Pancreas (tissue), 10 donors: ENCODE data around the gene TCF25. TPM values are rescaled to one million over a fixed set of nuclear protein-coding genes. Genes with fewer than 3 reads are reported as not detected.

ENCODE experiments used
- ATAC-seq, 4 donors: fragments of 200-7000 bp; cut with Tn5 transposase; one replicate each; pipeline versions ENCODE4 v1.8.0 to v1.9.1; 2020; ENCODE audit warnings: mild to moderate bottlenecking in 4 of 4, moderate library complexity in 4 of 4
- DNase-seq, 6 donors: peaks; one replicate each; pipeline ENCODE4 v3.0.0-alpha.2; 2020
- FAIRE-seq: peaks from 2 replicates; lab custom pipeline; 2012; peaks lifted over from hg19 to GRCh38; lab: Jason Lieb, UNC
- H3K27ac ChIP-seq, 4 donors: fragments of 200-600 bp; sonication (generic); 1 replicate in 3 of 4; 2 replicates in 1 of 4; pipeline versions ENCODE4 v1.5.0 to v1.8.0; 2020
- H3K27me3 ChIP-seq, 4 donors: fragments of 200-600 bp; one replicate each; pipeline ENCODE4 v1.8.0; 2021
- H3K36me3 ChIP-seq, 3 donors: fragments of 200-600 bp; sonication (generic) in 1 of 3; one replicate each; pipeline versions ENCODE4 v1.5.0 to v1.8.0; 2020 to 2021
- H3K4me1 ChIP-seq, 3 donors: fragments of 200-600 bp; one replicate each; pipeline ENCODE4 v1.8.0; 2021
- H3K4me3 ChIP-seq, 4 donors: fragments of 200-600 bp; sonication (generic) in 2 of 4; one replicate each; pipeline versions ENCODE4 v1.5.0 to v1.8.0; 2020 to 2021
- H3K9me3 ChIP-seq, 4 donors: fragments of 200-600 bp; one replicate each; pipeline ENCODE4 v1.8.0; 2021
- WGBS, 2 donors: extraction: QIAGEN DNeasy Blood & Tissue Kit; methylation state at CpG; one replicate each; pipeline ENCODE4 v1.1.7; 2013; 5-methylcytosine and 5-hydroxymethylcytosine counted together
- intact Hi-C, 3 donors: fragments of 100-400 bp; cut with DNase I; formaldehyde crosslinking; loops; one replicate each; pipeline versions ENCODE4 v1.11.1 to v1.14.2; 2022
- polyA plus RNA-seq, 2 donors: library from polyadenylated mRNA; stranded (reverse); fragments of 200-250 nt; gene quantifications; one replicate each; pipeline ENCODE4 v1.2.3, GENCODE V29; 2013
- total RNA-seq, 6 donors: library from RNA; stranded (reverse); fragmentation: NEBNext Ultra II Directional in 4 of 6; extraction: Animal tissue kit (Norgen Biotek cat#: 25700) in 4 of 6; gene quantifications; one replicate each; pipeline versions ENCODE4 v1.2.1 to v1.2.4, GENCODE V29; 2021 to 2023
- TF ChIP-seq, protein P1 (sequence below), 4 donors: fragments of 200-600 bp; sonication (generic) in 3 of 4; IDR thresholded peaks; one replicate each; pipeline versions ENCODE4 v1.5.0 to v1.8.0; 2021; ENCODE audit warnings: antibody characterized with exemption in 4 of 4
- donor health status: healthy with polysubstance abuse.
- donor health status: DM: no; HTN: no; CAD: no; lungs with moderate emphysema.
- donor health status: DM: no; HTN: no; CAD: no.
- donor health status: control.
- donor health status: control.
- donor health status: Bipolar disorder and iron deficiency.
- donor health status: DM: yes; HTN: yes; CAD: no.
- donor health status: DM: no; HTN: no; CAD: no.
- donor health status: DM: no; HTN: no; CAD: no.
- donor health status: DM: yes; HTN: yes; CAD: no.

Gene TCF25
- total and polyA plus RNA-seq, 8 donors = 81.0 to 250 (median 111) TPM

GRCh38 chr16:89853306-89853993 is 19.9 kb upstream of the TCF25 start:
- Histone ChIP-seq H3K9me3 (no peaks in the 10 kb centered on the region), H3K4me3 (no peak overlapping the region), H3K36me3 (no peaks in the 10 kb centered on the region), H3K4me1 (no peaks in the 10 kb centered on the region), H3K27me3 (no peaks in the 10 kb centered on the region), H3K27ac (no peak overlapping the region)
- TF ChIP-seq, protein P1, sequence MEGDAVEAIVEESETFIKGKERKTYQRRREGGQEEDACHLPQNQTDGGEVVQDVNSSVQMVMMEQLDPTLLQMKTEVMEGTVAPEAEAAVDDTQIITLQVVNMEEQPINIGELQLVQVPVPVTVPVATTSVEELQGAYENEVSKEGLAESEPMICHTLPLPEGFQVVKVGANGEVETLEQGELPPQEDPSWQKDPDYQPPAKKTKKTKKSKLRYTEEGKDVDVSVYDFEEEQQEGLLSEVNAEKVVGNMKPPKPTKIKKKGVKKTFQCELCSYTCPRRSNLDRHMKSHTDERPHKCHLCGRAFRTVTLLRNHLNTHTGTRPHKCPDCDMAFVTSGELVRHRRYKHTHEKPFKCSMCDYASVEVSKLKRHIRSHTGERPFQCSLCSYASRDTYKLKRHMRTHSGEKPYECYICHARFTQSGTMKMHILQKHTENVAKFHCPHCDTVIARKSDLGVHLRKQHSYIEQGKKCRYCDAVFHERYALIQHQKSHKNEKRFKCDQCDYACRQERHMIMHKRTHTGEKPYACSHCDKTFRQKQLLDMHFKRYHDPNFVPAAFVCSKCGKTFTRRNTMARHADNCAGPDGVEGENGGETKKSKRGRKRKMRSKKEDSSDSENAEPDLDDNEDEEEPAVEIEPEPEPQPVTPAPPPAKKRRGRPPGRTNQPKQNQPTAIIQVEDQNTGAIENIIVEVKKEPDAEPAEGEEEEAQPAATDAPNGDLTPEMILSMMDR (IDR thresholded peaks at IDR 0.05) = no peak
- DNase-seq = no peak
- FAIRE-seq = no peak
- ATAC-seq = peak in 1 of 4 donors; percentile 32
- 84 to 86% methylated on average over 21 of the region's 21 CpGs for WGBS, 2 donors
- intact Hi-C loops = loop anchor here in 1 of 3 donors (10.0 kb wide), 1 partner anchor 109 kb away; no protein-coding TSS in a partner anchor

DNA sequence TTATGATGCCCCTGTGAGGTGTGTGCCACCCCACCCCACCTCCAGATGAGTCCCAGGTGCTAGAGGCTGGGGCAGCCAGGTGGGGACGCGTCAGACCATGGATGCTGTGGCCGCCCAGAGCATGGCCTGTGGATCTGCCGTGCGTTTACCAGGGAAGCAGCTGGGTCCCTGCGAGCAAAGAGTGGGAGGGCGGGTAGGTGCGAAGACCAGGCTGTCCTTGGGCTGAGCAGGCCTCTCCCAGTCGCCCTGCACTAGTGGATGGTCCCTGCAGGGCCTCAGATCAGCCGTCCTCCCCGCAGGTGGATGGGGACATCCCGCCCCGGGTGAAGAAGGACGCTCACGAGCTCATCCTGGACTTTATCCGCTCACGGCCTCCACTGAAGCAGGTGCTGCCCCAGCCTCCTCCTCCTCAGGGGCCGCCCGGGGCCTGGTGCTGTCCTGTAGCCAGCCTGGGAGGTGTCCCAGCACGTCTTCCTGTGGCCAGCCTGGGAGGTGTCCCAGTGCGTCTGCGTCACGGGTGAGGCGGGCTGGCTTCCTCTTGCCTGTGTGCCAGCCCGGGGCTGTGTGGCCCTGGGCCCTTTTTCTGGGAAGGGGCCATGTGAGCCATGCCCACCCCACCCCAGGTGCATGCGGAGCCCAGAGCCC is 18.0 kb upstream of the TCF25 start:
- DNase-seq (no peak), ATAC-seq (peak in 1 of 4 donors; percentile 20), FAIRE-seq (no peak)
- H3K9me3 ChIP-seq = no peaks in the 10 kb centered on the region
- no peak overlapping the region for H3K27ac ChIP-seq
- TF ChIP-seq, protein P1 (IDR thresholded peaks at IDR 0.05) = no peak
- intact Hi-C loops = loop anchor here in 2 of 3 donors (5.0 to 10.0 kb wide), 2 partner anchors 108 to 111 kb away; no protein-coding TSS in a partner anchor
- H3K36me3 ChIP-seq = no peaks in the 10 kb centered on the region
- no peaks in the 10 kb centered on the region for H3K4me1 ChIP-seq
- no peaks in the 10 kb centered on the region for H3K27me3 ChIP-seq
- 89 to 94% methylated on average over 26 of the region's 26 CpGs for WGBS, 2 donors
- H3K4me3 ChIP-seq = no peak overlapping the region

DNA sequence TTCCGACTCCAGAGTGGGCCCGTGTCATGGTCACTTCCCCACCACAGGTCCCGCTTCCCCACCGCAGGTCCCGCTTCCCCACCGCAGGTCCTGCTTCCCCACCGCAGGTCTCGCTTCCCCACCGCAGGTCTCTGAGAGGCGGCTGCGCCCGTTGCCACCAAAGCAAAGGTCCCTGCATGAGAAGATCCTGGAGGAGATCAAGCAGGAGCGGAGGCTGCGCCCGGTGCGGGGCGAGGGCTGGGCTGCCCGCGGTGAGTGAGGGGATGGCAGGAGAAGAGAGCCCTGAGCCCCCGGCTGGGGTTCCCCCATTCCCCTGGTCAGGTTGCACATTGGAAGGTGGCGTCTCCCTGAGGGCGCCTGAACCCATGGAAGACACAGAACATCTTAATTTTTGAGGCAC is 17.4 kb upstream of the TCF25 start:
- no peaks in the 10 kb centered on the region for H3K27me3 ChIP-seq
- ATAC-seq = no peak
- H3K4me1 ChIP-seq = no peaks in the 10 kb centered on the region
- no peaks in the 10 kb centered on the region for H3K36me3 ChIP-seq
- no peak for DNase-seq
- no peak overlapping the region for H3K27ac ChIP-seq
- intact Hi-C loops = loop anchor here in 2 of 3 donors (5.0 to 10.0 kb wide), 2 partner anchors 109 to 111 kb away; no protein-coding TSS in a partner anchor
- no peaks in the 10 kb centered on the region for H3K9me3 ChIP-seq
- no peak for FAIRE-seq
- no peak overlapping the region for H3K4me3 ChIP-seq
- 90 to 93% methylated on average over 20 to 22 of the region's 22 CpGs for WGBS, 2 donors
- TF ChIP-seq, protein P1 (IDR thresholded peaks at IDR 0.05) = no peak

GRCh38 chr16:89858973-89859614 is 14.3 kb upstream of the TCF25 start:
- Histone ChIP-seq H3K4me1 (no peaks in the 10 kb centered on the region), H3K27me3 (no peaks in the 10 kb centered on the region), H3K9me3 (no peaks in the 10 kb centered on the region), H3K4me3 (no peak overlapping the region), H3K36me3 (no peaks in the 10 kb centered on the region), H3K27ac (no peak overlapping the region)
- 82 to 87% methylated on average over 23 to 25 of the region's 25 CpGs for WGBS, 2 donors
- TF ChIP-seq, protein P1 (IDR thresholded peaks at IDR 0.05) = no peak
- DNase-seq = no peak
- ATAC-seq = no peak
- intact Hi-C loops = loop anchor here in 2 of 3 donors (5.0 to 10.0 kb wide), 2 partner anchors 112 to 114 kb away; no protein-coding TSS in a partner anchor
- FAIRE-seq = no peak
